HG03064 (cell line): ENCODE data around the gene SETD1A.

Source experiments
- ATAC-seq: cut with Tn5 transposase; IDR thresholded peaks from one replicate; pipeline ENCODE4 v1.9.1; 2021; ENCODE audit warnings: low read depth; ENCODE audit not compliant: unreplicated experiment

Gene SETD1A

GRCh38 chr16:30996985-30997724, 39.6 kb downstream of the SETD1A start:
- ATAC-seq: peak; percentile 69

GRCh38 chr16:30997725-30998711, 40.5 kb downstream of the SETD1A start:
- no peak for ATAC-seq

DNA sequence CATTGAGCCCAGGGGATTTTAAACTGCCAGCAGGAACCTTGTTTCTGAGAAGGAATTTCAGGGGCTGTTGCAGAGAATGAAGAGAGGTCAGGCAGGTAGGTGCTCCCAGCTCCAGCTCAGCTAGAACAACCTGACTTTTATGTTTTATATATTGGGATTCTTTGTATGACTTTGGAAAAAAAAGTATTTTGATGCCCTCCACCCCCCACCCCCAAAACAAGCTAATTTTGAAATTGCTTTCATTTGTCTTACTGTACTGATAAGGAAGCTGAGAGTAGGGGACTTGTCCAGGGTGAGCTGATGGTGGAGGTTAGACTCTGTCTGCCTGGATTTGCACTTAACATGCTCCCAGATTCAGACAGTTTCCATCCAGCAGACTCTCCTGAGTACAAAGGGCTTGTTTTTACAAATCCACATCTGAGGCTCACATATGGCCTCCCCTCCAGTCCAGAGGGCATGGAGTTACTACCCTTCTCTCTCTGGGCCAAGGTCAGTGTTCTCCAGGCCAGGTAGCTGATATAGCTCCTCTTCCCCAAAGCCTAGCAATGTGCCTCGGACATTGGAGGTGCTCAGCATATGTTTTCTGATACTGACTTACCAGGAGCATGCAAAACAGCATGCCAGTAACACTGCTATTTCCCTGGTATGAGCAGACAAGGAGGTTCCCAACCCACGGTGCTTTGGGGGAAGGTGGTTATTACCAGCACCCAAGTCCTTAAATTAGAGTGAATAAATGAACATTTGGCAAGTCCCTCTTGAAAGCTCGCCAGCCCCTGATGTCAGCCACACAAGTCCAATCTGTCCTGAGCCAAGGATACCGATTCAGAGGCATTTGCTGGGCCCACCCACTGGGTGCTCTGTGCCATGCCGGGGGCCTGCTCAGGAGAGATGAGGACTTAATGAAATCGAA, 41.6 kb downstream of the SETD1A start:
- ATAC-seq: no peak

- ATAC-seq: no peak
These were observed 43.3 kb downstream of the SETD1A start for GRCh38 chr16:31000671-31001382.

GRCh38 chr16:31001507-31002249, 44.1 kb downstream of the SETD1A start:
- ATAC-seq: no peak

DNA sequence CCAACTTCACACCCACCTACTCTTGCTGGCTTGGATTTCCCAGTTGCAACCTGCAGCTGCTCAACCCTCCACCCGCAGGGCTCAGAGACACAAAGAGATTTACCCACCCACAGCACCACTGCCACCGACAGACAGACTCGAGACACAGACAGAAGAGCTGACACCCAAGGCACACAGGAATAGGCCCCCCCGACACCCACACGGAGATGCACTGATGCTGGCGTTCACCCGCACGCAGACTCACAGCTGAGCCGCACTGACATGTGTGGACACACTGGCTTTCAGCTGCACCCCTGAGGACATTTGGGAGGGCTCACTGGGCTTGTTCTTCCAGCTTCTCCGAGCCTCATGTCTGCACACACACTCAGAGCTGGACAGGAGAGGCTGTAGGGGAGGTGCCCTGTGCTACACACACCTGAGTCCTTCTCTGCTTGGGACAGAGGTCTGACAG, 44.7 kb downstream of the SETD1A start:
- no peak for ATAC-seq

DNA sequence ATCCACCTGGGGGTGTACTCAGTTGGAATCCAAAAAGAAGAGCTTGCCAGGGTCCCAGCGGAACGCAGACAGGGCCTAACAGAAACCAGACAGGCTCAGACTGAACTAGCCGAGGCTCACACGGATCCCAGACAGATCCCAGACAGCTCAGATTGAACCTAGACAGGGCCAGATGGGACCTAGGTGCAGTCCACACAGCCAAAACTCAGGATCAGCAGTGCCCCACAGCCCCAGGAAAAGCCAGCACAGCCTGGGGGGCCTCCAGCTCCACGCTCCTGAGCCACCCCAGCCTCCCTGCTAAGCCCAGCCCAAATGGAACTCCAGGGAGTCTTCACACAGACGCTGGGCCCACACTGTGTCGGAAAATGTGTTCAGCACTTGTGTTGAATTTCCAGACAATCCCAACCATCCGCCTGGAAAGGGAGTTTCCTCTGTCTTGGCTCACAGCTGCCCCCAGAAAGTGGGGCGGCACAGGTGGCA, 45.3 kb downstream of the SETD1A start:
- ATAC-seq: no peak

DNA sequence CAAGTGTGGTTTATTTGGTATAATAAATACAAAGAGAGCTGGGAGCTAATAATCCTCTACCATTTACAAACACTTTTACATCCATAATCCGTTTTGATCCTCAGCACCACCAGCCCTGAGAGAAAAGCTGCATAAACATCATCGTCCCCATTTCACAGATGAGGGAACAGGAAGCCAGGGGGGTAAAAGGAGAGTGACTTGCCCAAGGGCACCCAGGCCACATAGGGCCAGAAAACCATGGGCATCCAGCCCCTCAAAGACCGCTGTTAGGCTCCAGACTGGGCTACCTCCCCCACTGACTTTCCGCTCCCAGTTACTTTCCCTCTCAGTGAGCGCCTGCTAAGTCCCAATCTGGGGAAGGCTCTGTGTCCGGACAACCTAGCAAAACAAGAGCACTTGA, 46.2 kb downstream of the SETD1A start:
- no peak for ATAC-seq

DNA sequence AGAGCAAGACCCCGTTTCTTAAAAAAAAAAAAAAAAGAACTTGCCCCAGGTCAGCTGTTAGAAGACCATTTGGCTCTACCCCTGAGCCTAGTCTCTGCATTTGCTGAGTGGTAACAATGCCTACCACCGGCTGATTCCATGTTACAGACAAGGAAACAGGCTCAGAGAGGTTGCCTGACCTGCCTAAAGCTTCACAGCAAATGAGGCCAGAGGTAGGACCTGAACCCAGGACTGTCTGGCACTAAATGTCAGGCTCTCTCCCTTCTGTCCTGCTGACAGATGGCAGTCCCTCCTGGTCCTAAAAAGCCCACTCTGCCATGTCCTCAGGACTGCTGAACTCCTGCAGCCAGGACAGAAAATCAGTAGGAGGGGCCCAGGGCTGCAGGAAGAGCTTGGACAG, 47.1 kb downstream of the SETD1A start:
- ATAC-seq: no peak

- no peak for ATAC-seq
These were observed 48.0 kb downstream of the SETD1A start for GRCh38 chr16:31005350-31006085.

DNA sequence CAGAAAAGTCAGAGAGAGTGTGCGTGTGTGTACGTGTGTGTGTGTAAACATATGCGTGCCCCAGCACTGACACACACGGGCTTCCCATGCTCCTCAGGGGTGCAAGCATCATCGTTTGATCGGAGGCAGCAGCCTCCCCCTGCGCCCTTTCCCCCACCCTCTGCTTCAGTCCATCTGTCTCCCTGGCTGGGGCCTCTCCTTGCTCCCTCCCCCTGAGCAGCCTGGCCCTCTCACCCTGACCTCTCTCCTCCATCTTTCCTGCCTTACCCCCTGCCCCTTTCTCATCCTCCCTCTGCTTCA, 48.5 kb downstream of the SETD1A start:
- ATAC-seq: no peak

GRCh38 chr16:31006589-31006988, 49.0 kb downstream of the SETD1A start:
- no peak for ATAC-seq

- ATAC-seq: no peak
These were observed 50.1 kb downstream of the SETD1A start for GRCh38 chr16:31007684-31008083.

- ATAC-seq: no peak
These were observed 50.6 kb downstream of the SETD1A start for GRCh38 chr16:31008149-31008548.

DNA sequence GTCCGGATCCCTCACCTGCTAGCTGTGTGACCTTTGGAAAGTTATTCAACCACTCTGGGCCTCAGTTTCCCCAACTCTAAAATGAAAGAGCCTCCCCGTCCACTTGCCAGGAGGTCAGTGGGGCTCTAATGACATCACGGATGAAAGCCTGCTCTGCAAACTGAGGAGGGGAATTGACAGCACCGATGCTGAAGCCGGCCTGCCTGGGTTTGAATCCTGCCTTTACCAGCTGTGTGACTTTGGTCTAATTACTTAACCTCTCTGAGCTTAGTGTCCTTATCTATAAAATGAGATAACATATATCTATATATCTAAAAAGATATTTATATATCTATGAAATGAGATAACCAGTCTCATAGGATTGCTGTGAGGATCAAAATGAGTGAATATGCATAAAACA, 51.0 kb downstream of the SETD1A start:
- no peak for ATAC-seq

- ATAC-seq: no peak
These were observed 51.6 kb downstream of the SETD1A start for GRCh38 chr16:31009120-31009519.

DNA sequence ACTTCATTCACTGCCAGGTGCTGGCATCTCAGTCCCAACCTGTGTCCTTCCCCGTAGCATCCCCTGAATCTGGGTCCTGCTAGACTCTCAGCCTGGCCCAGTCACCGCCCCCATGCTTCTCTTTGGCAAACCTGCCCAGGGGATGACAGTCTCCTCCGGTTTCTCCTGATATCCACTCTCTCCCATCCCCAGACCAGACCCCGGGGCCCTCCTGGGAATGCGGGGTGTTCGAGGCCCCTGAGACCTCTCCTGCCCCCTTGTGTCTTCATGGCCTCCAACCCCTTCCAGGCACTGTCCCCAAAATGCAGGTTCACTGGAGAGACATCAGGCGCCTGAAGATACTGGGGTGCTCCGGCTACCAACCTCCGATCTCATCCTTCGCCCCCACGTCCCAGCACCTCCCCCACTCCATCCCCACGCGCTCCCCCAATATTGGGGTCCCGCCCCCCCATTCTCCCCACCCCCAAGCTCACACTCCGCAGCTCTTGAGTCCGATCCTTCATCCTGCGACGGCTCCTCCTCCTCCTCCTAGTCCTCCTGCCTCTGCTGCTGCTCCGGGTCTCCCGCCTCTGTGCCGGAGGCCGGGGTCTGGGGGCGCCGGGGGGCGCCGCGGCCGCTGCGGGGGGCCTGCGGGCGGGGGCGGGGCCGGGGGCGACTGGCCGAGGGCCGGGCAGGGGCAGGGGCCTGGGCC, 52.5 kb downstream of the SETD1A start:
- ATAC-seq: no peak
